RPMI8226 (cell line): ENCODE data around the gene EIF3C.
"Not testable (repeated sequence)": the region's sequence is repeated elsewhere in the genome, so short reads cannot be mapped to it uniquely, and the experiment has no call there.

ENCODE experiments used
- DNase-seq: peaks from one replicate; pipeline ENCODE4 v3.0.0-alpha.2; 2015

The EIF3C gene, protein sequence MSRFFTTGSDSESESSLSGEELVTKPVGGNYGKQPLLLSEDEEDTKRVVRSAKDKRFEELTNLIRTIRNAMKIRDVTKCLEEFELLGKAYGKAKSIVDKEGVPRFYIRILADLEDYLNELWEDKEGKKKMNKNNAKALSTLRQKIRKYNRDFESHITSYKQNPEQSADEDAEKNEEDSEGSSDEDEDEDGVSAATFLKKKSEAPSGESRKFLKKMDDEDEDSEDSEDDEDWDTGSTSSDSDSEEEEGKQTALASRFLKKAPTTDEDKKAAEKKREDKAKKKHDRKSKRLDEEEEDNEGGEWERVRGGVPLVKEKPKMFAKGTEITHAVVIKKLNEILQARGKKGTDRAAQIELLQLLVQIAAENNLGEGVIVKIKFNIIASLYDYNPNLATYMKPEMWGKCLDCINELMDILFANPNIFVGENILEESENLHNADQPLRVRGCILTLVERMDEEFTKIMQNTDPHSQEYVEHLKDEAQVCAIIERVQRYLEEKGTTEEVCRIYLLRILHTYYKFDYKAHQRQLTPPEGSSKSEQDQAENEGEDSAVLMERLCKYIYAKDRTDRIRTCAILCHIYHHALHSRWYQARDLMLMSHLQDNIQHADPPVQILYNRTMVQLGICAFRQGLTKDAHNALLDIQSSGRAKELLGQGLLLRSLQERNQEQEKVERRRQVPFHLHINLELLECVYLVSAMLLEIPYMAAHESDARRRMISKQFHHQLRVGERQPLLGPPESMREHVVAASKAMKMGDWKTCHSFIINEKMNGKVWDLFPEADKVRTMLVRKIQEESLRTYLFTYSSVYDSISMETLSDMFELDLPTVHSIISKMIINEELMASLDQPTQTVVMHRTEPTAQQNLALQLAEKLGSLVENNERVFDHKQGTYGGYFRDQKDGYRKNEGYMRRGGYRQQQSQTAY

DNA sequence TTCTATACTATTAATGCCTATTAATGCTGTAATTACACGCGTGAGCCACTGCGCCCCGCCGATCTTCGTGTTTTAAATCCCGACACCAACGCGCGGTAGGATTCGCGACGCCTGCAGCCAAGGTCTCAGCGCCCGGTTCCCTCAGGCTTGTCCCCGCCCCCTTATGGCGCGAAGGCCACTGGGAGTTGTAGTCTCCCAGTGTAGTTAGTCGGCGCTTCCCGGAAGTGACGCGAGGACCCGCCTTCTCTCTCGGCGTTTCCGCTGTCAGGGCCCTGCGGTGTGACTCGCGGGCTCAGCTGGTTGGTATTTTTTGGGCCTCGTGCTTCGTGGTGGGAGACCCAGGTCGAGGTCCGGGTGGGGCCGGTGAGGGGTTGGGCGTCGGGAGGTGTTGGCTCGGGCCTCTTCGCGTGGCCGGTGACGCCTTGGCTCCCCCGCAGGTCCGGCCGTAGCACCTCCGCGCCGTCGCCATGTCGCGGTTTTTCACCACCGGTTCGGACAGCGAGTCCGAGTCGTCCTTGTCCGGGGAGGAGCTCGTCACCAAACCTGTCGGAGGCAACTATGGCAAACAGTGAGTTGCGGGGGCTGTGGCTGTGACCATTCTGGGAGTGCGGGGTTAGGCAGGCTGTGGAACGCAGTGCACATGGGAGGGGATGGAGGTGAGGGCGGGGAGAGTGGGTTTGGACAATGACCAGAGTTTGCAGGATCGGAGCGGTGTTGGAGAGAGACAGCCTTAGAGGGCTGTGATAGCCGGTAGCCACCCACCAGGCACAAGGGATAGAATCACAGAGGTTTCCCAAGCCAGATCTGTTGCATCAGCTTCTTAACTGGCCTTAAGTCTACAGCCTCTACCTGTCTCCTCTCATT lies at the start of gene EIF3C:
Gene EIF3C (plus strand): TSS at position 245 of the 864 bp plus-strand sequence. CDS start 223 bp downstream, at position 468.
- DNase-seq, result not testable (repeated sequence)

DNA sequence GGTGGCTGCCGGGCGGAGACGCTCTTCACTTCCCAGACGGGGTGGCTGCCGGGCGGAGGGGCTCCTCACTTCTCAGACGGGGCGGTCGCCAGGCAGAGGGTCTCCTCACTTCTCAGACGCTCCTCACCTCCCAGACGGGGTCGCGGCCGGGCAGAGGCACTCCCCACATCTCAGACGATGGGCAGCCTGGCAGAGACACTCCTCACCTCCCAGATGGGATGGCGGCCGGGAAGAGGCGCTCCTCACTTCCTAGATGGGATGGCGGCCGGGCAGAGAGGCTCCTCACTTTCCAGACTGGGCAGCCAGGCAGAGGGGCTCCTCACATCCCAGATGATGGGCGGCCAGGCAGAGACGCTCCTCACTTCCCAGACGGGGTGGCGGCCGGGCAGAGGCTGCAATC lies 45.0 kb upstream of the EIF3C start:
- DNase-seq, result not testable (repeated sequence)

DNA sequence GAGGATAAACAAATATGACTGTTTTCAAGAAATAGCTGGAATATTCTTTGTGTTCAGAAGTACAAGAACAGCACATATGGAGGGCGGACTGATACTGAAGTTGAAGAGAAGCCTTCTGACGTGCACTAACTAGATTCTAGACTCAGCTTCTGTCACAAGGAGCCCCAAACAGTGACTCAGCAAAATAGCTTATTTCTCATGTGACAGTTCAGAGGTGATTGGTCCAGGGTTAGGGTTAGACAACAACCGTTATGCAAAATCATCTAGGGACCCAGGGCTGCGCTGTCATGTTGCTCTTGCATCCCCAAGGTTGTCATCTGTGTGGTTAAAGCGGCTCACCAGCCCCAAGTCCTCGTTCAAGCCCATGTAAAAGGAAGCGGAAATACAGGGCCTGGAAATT lies 43.8 kb upstream of the EIF3C start:
- not testable (repeated sequence) for DNase-seq

DNA sequence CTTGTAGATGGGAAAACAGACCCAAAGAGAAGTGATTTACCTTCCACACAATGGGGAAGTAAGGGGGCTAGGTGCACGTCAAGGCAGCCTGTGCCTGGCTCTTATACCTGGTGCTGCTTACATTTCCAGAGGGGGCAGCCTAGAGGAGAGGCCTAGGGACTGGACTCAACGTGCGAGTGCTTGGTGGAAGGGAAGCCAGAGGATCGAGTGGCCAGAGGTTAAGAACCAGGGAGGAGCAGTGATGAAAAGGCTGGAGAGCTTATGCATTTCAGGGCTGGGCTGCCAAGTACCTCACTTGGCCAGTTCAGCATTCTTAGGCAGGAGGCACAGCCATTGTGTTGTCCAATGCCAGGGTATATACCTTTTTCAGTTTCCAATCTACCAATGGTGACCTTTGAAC lies 43.1 kb upstream of the EIF3C start:
- DNase-seq, result not testable (repeated sequence)

DNA sequence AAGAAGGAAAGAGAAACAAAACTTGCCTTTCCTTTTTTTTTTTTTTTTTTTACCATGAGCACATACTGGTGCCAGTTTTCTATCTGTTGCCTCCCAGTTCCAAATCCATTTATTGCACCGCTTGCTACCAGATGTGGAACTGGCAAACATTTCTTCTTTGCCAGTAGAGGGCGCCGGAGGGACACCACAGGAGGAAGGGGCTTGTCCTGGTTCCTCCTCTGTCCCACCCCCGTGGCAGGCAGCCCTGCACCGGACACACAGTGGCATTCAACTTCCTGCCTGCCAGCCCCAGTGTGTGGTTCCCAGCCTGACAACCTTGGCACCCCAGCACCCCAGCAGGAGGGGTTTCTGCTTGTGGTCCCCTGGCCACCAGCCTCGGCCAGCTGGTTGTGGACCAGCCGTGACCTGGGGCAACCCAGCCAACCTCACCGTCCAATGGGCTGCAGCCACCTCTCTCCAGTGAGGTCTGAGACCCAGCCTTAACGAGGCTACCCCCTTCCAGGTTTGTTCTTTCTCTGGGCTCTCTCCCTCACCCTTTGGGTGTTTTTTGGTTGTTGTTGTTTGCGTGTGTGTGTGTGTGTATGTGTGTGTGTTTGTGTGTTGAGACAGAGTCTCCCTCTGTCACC lies 22.8 kb upstream of the EIF3C start:
- not testable (repeated sequence) for DNase-seq

DNA sequence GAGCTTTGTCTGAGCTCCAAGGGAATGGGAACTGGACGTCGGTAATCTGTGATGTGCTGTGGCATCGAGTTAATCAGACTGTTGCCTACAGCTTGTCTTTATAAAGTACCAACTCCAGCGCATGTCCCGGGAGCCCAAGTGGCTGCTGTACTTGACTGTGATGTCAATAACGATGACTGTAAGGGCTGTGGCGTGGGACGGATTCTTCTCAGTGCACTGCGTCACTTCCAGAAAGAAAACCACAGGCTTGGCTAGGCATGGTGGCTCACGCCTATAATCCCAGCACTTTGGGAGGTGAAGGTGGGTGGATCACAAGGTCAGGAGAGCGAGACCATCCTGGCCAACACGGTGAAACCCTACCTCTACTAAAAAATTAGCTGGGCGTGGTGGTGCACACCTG lies 21.8 kb upstream of the EIF3C start:
- DNase-seq, result not testable (repeated sequence)

DNA sequence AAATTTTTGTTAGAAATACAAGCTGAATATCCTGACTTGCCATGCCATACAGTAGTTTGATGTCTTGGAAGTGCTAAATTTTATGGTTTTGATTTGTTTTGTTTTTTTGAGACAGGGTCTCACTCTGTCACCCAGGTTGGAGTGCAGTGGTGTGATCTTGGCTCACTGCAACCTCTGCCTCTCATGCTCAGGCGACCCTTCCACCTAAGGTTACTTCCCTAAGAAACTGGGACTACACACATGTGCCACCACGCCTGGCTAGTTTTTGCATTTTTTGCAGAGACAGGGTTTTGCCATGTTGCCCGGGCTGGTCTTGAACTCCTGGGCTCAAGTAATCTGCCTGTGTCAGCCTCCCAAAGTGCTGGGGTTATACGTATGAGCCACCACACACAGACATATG lies 19.5 kb upstream of the EIF3C start:
- not testable (repeated sequence) for DNase-seq

DNA sequence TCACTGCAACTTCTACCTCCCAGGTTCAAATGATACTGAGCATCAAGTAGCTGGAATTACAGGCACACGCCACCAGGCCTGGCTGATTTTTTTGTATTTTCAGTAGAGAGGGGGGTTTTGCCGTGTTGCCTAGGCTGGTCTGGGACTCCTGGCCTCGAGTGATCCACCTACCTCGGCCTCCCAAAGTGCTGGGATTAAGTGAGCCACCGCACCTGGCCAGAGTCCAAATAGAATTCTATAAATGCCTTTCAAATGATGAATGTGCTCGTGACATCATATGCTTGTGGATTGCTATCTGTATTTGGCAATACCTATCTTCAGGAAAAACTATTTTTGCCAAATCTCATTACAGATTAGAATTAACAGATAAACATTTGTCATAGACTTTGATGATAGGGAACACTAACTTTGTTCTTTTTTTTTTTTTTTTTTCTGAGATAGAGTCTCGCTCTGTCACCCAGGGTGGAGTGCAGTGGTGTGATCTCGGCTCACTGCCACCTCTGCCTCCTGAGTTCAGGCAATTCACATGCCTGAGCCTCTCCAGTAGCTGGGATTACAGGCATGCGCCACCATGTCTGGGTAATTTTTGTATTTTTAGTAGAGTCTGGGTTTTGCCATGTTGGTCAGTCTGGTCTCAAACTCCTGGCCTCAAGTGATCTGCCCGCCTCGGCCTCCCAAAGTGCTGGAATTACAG lies 17.9 kb upstream of the EIF3C start:
- DNase-seq, result not testable (repeated sequence)

DNA sequence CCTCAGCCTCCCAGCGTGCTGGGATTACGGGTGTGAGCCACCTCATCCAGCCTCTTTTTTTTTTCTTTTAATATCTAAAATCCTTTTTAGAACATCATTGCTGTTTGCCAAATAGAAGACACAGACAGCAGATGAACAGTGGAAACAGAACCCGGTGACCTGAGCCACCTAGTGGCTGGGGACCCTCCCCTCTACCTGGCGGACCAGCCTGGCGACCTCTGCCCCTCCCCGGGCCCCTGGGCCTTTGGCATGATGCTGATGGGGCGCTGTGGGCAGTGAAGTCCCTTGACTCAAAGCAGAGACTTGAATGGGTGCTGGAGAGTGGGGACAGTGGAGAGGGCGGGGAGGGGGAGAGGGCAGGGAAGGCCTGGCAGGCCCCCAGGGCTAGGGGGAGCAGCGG lies 11.5 kb upstream of the EIF3C start:
- not testable (repeated sequence) for DNase-seq

DNA sequence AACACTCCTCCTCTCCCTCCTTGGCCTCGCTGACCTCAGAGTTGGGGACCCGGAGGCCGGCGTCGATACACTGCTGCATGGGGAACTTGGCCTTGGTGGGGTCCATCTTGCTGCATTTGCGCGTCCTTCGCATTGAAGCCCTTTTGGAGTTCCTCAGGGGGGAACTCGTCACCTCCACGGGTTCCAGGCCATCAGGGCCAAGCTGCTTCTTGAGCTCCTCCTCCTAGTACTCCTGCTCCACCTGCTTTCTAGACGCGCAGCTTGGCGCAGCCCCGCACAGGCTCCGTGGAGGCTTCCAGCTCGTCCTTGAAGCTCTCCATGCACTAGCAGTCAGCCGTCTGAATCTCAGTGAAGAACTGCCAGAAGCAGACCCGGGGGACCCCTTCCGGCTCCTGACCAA lies 10.9 kb upstream of the EIF3C start:
- not testable (repeated sequence) for DNase-seq

DNA sequence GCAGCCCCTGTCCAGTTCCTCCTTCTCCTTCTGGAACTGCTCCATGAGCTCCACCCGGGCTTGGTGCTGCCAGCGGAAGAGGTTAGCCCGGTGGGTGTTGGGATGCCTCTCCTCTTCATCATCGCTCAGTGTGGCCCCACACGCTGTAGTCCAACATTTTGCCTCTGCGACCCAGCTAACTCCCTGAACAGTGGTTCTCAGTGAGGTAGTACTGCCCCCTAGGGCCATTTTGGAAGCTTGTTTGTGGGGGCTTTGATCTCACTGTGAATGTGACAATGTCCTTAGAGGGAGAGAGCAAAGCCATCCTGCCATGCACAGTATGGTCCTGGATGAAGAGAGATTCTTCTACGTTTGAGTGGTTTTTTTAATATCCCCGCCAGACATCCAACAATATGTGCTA lies 9.9 kb upstream of the EIF3C start:
- DNase-seq, result not testable (repeated sequence)

DNA sequence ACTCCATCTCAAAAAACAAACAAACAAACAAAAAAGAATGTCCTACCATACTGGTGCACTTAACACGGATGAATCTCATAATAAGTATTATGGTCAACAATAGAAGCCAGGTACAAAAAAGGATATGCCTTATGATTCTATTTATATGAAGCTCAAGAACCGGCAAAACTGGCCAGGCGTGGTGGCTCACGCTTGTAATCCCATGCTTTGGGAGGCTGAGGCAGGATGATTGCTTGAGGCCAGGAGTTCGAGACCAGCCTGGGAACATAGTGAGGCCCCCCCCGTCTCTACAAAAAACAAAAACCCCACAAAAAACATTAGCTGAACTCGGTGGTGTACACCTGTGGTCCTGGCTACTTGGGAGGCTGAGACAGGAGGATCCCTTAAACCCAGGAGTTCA lies 7.0 kb upstream of the EIF3C start:
- not testable (repeated sequence) for DNase-seq

DNA sequence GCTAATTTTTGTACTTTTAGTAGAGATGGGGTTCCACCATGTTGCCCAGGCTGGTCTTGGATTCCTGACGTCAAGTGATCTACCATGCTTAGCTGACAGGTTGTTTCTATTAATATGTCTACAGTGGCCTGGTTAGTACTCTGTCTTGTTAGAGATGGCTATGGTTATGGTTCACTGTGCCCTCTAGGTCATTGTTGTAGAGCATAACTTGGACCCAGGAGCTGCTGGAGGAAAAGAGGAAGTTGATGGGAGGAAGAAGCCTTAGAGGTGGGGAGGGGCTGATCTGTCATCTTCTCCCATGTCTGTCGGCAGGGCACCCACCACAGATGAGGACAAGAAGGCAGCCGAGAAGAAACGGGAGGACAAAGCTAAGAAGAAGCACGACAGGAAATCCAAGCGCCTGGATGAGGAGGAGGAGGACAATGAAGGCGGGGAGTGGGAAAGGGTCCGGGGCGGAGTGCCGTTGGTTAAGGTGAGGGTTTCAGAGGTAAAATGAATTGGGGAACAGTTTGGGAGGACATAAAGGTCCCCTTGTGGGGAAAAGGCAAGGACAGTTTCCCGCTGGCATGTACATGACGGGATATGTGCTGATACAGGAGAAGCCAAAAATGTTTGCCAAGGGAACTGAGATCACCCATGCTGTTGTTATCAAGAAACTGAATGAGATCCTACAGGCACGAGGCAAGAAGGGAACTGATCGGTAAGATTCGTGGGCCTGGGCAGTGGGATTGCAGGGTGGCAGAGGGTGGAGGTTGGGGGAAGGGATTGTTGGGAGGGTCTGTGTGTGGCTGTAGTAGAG lies 11.8 kb downstream of the EIF3C start:
- not testable (repeated sequence) for DNase-seq

DNA sequence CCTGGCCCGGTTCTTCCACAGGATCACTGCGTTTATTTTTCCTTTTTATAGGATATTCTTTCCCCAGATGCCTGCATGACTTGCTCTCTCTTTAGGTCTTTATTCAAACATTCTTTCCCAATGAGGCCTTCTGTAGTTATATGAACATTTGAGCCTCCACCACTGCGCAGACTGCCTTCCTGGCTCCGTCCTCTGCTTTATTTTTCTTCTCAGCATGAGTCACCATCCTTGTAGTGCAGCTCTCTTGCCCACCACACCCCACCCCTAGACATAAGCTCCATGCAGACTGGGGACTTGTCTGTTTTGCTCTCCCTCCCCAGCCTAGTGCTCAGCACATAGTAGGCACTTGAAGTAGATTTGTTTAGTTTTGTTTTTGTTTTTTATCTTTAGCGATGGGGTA lies 20.0 kb downstream of the EIF3C start:
- DNase-seq, result not testable (repeated sequence)

DNA sequence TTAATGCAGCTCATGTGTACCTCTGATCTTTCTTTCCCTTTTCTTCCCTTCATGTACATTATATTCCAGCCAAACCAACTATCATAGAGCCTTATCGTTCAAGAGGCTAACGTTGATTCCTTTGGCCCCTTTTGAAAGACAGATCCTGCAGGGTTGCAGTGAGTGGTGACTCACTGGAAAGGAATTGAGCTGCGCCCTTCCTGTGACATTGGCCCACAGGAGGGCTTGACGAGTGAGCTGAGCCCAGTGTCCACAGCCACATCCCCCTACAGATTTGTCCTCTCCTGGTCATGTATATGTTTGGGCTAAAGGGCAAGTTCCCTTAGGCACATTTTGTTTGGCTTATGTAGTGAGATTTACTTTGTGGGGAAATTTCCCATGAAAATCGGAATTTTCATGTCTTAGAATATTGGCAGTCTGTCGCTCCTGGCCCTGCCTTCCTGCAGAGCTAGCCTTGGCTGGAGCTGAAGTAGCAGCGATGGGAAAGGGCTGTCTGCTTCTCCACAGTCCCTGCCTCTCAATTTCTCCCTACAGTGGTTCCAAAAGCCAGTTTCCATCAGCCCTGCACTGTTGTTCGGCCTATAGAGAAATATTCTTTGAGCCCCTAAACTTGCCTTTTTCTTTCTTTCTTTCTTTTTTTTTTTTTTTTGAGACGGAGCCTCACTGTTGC lies 21.3 kb downstream of the EIF3C start:
- DNase-seq, result not testable (repeated sequence)

DNA sequence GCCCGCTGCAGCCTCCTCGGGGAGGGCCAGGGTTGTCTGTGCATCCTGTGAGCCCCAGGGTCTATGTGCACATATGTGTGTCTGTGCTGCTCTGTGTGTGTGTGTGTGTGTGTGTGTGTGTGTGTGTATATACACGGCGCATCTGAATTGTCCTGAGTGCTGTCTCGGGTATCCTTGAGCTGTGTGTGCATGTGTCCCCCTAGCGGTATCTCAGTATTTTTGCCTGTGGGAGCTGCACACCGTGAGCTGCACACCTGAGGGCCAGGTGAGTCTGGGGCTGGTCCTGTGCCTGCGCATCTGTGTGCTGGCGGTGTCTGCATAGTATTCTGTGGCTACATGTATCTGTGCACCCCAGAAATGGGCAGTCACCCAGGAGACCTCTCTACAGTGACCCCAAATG lies 28.5 kb downstream of the EIF3C start:
- not testable (repeated sequence) for DNase-seq

DNA sequence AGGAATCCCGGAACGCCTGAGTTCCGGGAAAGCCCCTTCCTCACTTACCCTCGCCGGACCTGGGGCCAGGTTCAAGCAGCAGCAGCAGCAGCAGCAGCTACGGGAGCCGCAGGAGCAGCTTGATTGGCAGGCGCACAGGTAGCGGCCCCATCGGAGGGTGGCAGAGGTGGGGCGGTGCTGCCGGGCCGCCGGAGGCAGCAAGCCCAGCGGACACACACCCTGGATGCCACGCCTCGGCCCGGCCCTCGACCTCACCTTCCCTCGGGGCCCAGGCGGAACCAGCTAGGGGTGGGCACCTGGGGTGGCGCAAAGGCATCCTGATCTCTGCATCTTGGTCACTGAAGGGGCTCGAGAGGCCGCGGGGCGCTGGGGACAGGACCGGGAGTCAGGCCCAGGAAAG lies 29.4 kb downstream of the EIF3C start:
- DNase-seq, result not testable (repeated sequence)

DNA sequence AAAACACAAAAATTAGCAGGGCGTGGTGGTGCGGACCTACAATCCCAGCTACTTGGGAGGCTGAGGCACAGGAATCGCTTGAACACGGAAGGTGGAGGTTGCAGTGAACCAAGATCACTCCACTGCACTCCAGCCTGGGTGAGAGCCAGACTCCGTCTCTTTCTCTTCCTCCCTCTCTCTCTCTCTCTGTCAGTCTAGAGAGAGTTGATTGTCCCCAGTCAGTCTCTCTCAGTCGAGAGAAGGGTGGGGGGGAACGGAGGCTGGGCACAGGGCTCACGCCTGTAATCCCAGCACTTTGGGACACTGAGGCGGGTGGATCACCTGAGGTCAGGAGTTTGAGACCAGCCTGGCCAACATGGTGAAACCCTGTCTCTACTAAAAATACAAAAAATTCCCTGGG lies 30.0 kb downstream of the EIF3C start:
- not testable (repeated sequence) for DNase-seq

DNA sequence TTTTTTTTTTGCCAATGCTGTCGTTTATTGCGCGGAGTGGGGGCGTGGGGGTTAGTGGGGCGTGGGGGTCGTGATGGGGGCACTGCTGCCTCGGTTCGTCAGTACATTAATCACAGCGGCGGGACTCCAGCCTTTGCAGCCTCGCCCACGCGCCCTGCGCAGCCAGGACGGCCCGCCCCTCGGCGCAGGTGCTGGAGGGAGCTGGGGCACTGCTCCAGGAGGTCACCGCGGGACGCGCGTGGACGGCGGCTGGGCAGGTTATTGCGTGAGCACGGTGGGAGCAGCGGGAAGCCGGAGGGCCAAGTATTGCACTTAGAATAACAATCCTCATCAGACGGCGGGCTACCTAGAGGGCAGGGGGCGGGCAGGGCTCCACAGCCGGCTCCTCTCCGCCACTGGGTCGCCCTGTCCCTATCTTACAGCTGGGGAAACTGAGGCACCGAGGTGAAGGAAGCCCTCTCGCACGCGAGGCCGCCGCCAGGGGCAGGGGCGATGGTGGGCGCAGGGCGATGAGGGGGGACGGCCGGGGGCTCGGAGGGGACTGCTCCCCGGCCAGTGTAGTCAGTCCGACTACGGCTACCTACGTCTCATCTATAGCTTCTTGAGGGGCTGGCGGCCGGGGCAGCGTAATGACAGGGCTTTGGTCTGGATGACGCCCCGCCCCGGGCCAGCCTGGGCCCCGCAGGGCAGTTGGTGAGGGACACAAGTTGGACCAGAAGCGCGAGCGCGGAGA lies 35.5 kb downstream of the EIF3C start:
- DNase-seq, result not testable (repeated sequence)
